Measurements from ENCODE around the gene LAMB3. TPM values are rescaled to one million over a fixed set of nuclear protein-coding genes. Genes with fewer than 3 reads are reported as not detected.

Gene LAMB3
- total RNA-seq, 1 donor, result 14.2 TPM

GRCh38 chr1:209614151-209614420, 38.1 kb downstream of the LAMB3 start:
- no peak for TF ChIP-seq CTCF (IDR thresholded peaks at IDR 0.05; ENCODE audit: insufficient read depth, low read depth, low read length)
- DNase-seq (ENCODE audit: low read depth), result no peak
- H3K4me3 ChIP-seq (ENCODE audit: low read depth, low read length), result no peak overlapping the region

GRCh38 chr1:209613400-209614150, 38.6 kb downstream of the LAMB3 start:
- no peak overlapping the region for H3K4me3 ChIP-seq (ENCODE audit: low read depth, low read length)
- no peak for DNase-seq (ENCODE audit: low read depth)
- TF ChIP-seq CTCF (IDR thresholded peaks at IDR 0.05; ENCODE audit: insufficient read depth, low read depth, low read length), result no peak

DNA sequence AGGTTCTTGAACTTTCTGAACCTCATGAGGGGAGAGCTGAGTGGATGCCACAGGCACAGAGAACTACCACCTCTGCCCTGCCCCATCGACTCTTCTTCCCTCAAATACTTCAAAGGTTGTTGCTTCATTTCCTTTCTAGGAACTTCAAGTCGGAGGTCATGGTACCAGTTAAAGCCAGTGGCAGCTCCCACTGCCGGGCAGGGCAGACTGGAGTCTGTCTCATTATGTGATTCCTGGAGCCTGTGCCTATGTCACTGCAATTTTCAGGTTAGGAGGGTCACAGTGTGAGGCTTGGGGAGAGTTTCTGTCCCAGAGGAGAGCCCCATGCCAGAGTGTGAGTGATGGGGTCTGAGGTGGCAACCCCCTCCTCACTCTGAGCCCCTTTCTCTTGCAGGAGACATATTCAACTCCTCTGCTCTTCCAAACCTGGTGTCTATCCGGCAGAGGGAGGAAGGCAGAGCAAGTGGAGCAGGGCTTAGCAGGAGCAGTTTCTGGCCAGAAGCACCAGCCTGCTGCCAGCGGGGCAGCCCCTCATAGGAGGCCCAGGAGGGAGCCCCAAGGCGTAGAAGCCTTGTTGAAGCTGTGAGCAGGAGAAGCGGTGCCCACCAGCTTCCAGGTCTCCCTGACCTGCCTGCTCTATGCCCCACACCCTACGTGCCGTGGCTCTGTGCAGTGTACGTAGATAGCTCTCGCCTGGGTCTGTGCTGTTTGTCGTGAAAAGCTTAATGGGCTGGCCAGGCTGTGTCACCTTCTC, 39.4 kb downstream of the LAMB3 start:
- no peak overlapping the region for H3K4me3 ChIP-seq (ENCODE audit: low read depth, low read length)
- no peak for TF ChIP-seq CTCF (IDR thresholded peaks at IDR 0.05; ENCODE audit: insufficient read depth, low read depth, low read length)
- no peak for DNase-seq (ENCODE audit: low read depth)

GRCh38 chr1:209611771-209612570, 40.3 kb downstream of the LAMB3 start:
- H3K4me3 ChIP-seq (ENCODE audit: low read depth, low read length), result no peak overlapping the region
- no peak for DNase-seq (ENCODE audit: low read depth)
- no peak for TF ChIP-seq CTCF (IDR thresholded peaks at IDR 0.05; ENCODE audit: insufficient read depth, low read depth, low read length)

- H3K4me3 ChIP-seq (ENCODE audit: low read depth, low read length), result no peak overlapping the region
- no peak for TF ChIP-seq CTCF (IDR thresholded peaks at IDR 0.05; ENCODE audit: insufficient read depth, low read depth, low read length)
- no peak for DNase-seq (ENCODE audit: low read depth)
Observed at GRCh38 chr1:209610631-209610905, 41.7 kb downstream of the LAMB3 start.

- TF ChIP-seq CTCF (IDR thresholded peaks at IDR 0.05; ENCODE audit: insufficient read depth, low read depth, low read length), result no peak
- no peak overlapping the region for H3K4me3 ChIP-seq (ENCODE audit: low read depth, low read length)
- DNase-seq (ENCODE audit: low read depth), result no peak
Observed at GRCh38 chr1:209609791-209610630, 42.2 kb downstream of the LAMB3 start.

Data from fibroblast of villous mesenchyme (primary cell).